Activated CD4-positive, alpha-beta T cell treated with anti-CD3 and anti-CD28 coated beads for 36 hours (primary cell): ENCODE results near the gene PEBP1. TPM values are rescaled to one million over a fixed set of nuclear protein-coding genes. Genes with fewer than 3 reads are reported as not detected.

Experiments
- ATAC-seq: fragments of 200-7000 bp; cut with Tn5 transposase; one replicate; pipeline ENCODE4 v1.10.0; 2021; ENCODE audit warnings: mild to moderate bottlenecking, moderate library complexity
- CTCF ChIA-PET: fragments of 350-600 bp; sonication (Branson Sonifier 250); formaldehyde crosslinking; loops from one replicate; lab custom pipeline; 2021; ENCODE audit warnings: antibody characterized with exemption; lab: Charles Lee
- POLR2A ChIA-PET: fragments of 350-600 bp; sonication (Branson Sonifier 250); formaldehyde crosslinking; loops from one replicate; lab custom pipeline; 2021; ENCODE audit warnings: antibody characterized with exemption, inconsistent platforms; lab: Charles Lee
- DNase-seq: peaks from one replicate; pipeline ENCODE4 v3.0.0-alpha.2; 2020
- H3K27ac Mint-ChIP-seq: one replicate; pipeline ENCODE4 v1.8.0; 2021; ENCODE audit warnings: mixed read lengths
- H3K27me3 Mint-ChIP-seq: one replicate; pipeline ENCODE4 v1.8.0; 2021; ENCODE audit warnings: mixed read lengths
- H3K36me3 Mint-ChIP-seq: one replicate; pipeline ENCODE4 v1.8.0; 2021; ENCODE audit warnings: low read depth, mixed read lengths
- H3K4me1 Mint-ChIP-seq: one replicate; pipeline ENCODE4 v1.8.0; 2021; ENCODE audit warnings: mixed read lengths
- H3K4me3 Mint-ChIP-seq: one replicate; pipeline ENCODE4 v1.8.0; 2021; ENCODE audit warnings: mild to moderate bottlenecking, moderate library complexity, mixed read lengths
- H3K9me3 Mint-ChIP-seq: one replicate; pipeline ENCODE4 v1.8.0; 2021; ENCODE audit warnings: low read depth, mixed read lengths
- intact Hi-C, 2 experiments: fragments of 100-400 bp; cut with DNase I in 1 of 2; cut with micrococcal nuclease in 1 of 2; formaldehyde crosslinking; loops; one replicate each; pipeline versions ENCODE4 v1.14.2 to v1.15.1; 2022 to 2024; cut with DNase I, micrococcal nuclease
- total RNA-seq, 2 experiments: library from RNA; stranded (reverse); gene quantifications; one replicate each; pipeline ENCODE4 v1.2.3, GENCODE V29; 2021

Gene PEBP1
- total RNA-seq: 100 to 1,000 TPM; 117 to 134 TPM

- Mint-ChIP-seq H3K4me1 (peaks cover 33% of the 10 kb centered on the region), H3K4me3 (peak within 1 kb of the TSS; percentile 88), H3K27me3 (no peaks in the 10 kb centered on the region), H3K9me3 (no peaks in the 10 kb centered on the region), H3K36me3 (peaks cover 27% of the 10 kb centered on the region), H3K27ac (peak within 1 kb of the TSS; percentile 91)
- intact Hi-C loops: loop anchor here (1.0 to 10.0 kb wide), 14 partner anchors 15 to 1529 kb away; partner anchors contain the start of genes SUDS3 (in 2 of the 2), WSB2 (in 2 of the 2), FBXO21 (in 1 of the 2) and PRKAB1 (in 1 of the 2)
- POLR2A ChIA-PET: interaction anchor here (0.6 to 1.2 kb wide), 8 partner anchors 12 to 1728 kb away, joined by 3 to 6 read pairs (median 4); no protein-coding TSS in a partner anchor
- DNase-seq (peak; percentile 97), ATAC-seq (peak; percentile 99)
- CTCF ChIA-PET: interaction anchor here (0.6 to 2.1 kb wide), 15 partner anchors 14 to 1219 kb away, joined by 3 to 18 read pairs (median 3); partner anchors contain the start of genes RFC5, SUDS3 and VSIG10
Observed at GRCh38 chr12:118135788-118136558, at the start of gene PEBP1. PEBP1 (plus strand) TSS chr12:118136124; CDS start chr12:118136210, 86 bp downstream.

- ChIA-PET POLR2A (no interaction called here), CTCF (interaction anchor here (0.6 kb wide), 1 partner anchor 7 kb away, joined by 4 read pairs; no protein-coding TSS in a partner anchor)
- no peaks in the 10 kb centered on the region for H3K4me1 Mint-ChIP-seq
- no peaks in the 10 kb centered on the region for H3K36me3 Mint-ChIP-seq
- ATAC-seq (no peak), DNase-seq (no peak)
- no peak overlapping the region for H3K27ac Mint-ChIP-seq
- H3K4me3 Mint-ChIP-seq: no peak overlapping the region
- no peaks in the 10 kb centered on the region for H3K27me3 Mint-ChIP-seq
- intact Hi-C loops: no loop called here
- H3K9me3 Mint-ChIP-seq: no peaks in the 10 kb centered on the region
Observed at GRCh38 chr12:118089782-118090181, 46.1 kb upstream of the PEBP1 start.

- DNase-seq (no peak), ATAC-seq (no peak)
- H3K4me3 Mint-ChIP-seq: no peak overlapping the region
- no peak overlapping the region for H3K27ac Mint-ChIP-seq
- H3K4me1 Mint-ChIP-seq: no peaks in the 10 kb centered on the region
- POLR2A ChIA-PET: no interaction called here
- H3K27me3 Mint-ChIP-seq: no peaks in the 10 kb centered on the region
- H3K36me3 Mint-ChIP-seq: no peaks in the 10 kb centered on the region
- intact Hi-C loops: no loop called here
- no peaks in the 10 kb centered on the region for H3K9me3 Mint-ChIP-seq
- CTCF ChIA-PET: no interaction called here
Observed at GRCh38 chr12:118094039-118094438, 41.9 kb upstream of the PEBP1 start.

GRCh38 chr12:118098401-118098800 lies 37.5 kb upstream of the PEBP1 start:
- Mint-ChIP-seq H3K27me3 (peaks cover 15% of the 10 kb centered on the region), H3K9me3 (no peaks in the 10 kb centered on the region), H3K27ac (no peak overlapping the region), H3K36me3 (no peaks in the 10 kb centered on the region), H3K4me3 (no peak overlapping the region), H3K4me1 (peaks cover 3% of the 10 kb centered on the region)
- ATAC-seq (no peak), DNase-seq (no peak)
- intact Hi-C loops: no loop called here
- CTCF ChIA-PET: no interaction called here
- POLR2A ChIA-PET: no interaction called here

- no peak overlapping the region for H3K27ac Mint-ChIP-seq
Observed at GRCh38 chr12:118098911-118099671, 36.8 kb upstream of the PEBP1 start.

GRCh38 chr12:118101051-118101450 lies 34.9 kb upstream of the PEBP1 start:
- Mint-ChIP-seq H3K4me1 (peaks cover 6% of the 10 kb centered on the region), H3K9me3 (no peaks in the 10 kb centered on the region), H3K27ac (no peak overlapping the region), H3K36me3 (no peaks in the 10 kb centered on the region), H3K27me3 (peaks cover 19% of the 10 kb centered on the region), H3K4me3 (no peak overlapping the region)
- intact Hi-C loops: loop anchor here in 1 of 2 experiments (10.0 kb wide), 1 partner anchor 226 kb away; no protein-coding TSS in a partner anchor
- DNase-seq: no peak
- ATAC-seq: no peak
- ChIA-PET CTCF (interaction anchor here (0.9 kb wide), 1 partner anchor 16 kb away, joined by 4 read pairs; no protein-coding TSS in a partner anchor), POLR2A (no interaction called here)

More at GRCh38 chr12:118098911-118099671, 36.8 kb upstream of the PEBP1 start:
- ChIA-PET CTCF (no interaction called here), POLR2A (no interaction called here)
- Mint-ChIP-seq H3K4me3 (no peak overlapping the region), H3K4me1 (peaks cover 3% of the 10 kb centered on the region), H3K27me3 (peaks cover 15% of the 10 kb centered on the region), H3K36me3 (no peaks in the 10 kb centered on the region), H3K9me3 (no peaks in the 10 kb centered on the region)
- ATAC-seq (no peak), DNase-seq (no peak)
- intact Hi-C loops: no loop called here

- no peak for DNase-seq
- Mint-ChIP-seq H3K27me3 (peaks cover 19% of the 10 kb centered on the region), H3K27ac (no peak overlapping the region), H3K4me1 (peaks cover 6% of the 10 kb centered on the region), H3K9me3 (no peaks in the 10 kb centered on the region), H3K4me3 (no peak overlapping the region), H3K36me3 (no peaks in the 10 kb centered on the region)
- POLR2A ChIA-PET: no interaction called here
- no peak for ATAC-seq
- CTCF ChIA-PET: interaction anchor here (0.6 to 1.0 kb wide), 4 partner anchors 17 to 1401 kb away, joined by 3 to 4 read pairs (median 4); partner anchors contain the start of gene PEBP1
- intact Hi-C loops: loop anchor here in 1 of 2 experiments (10.0 kb wide), 1 partner anchor 227 kb away; no protein-coding TSS in a partner anchor
Observed at GRCh38 chr12:118102070-118102469, 33.9 kb upstream of the PEBP1 start.

GRCh38 chr12:118102609-118103008 lies 33.3 kb upstream of the PEBP1 start:
- H3K27me3 Mint-ChIP-seq: peaks cover 19% of the 10 kb centered on the region
- H3K27ac Mint-ChIP-seq: no peak overlapping the region
- H3K9me3 Mint-ChIP-seq: no peaks in the 10 kb centered on the region
- POLR2A ChIA-PET: no interaction called here
- H3K4me3 Mint-ChIP-seq: peak overlapping the region; percentile 71
- ATAC-seq (no peak), DNase-seq (no peak)
- CTCF ChIA-PET: interaction anchor here (0.6 to 1.0 kb wide), 3 partner anchors 25 to 1401 kb away, joined by 3 to 4 read pairs (median 3); partner anchors contain the start of gene PEBP1
- peaks cover 6% of the 10 kb centered on the region for H3K4me1 Mint-ChIP-seq
- no peaks in the 10 kb centered on the region for H3K36me3 Mint-ChIP-seq
- intact Hi-C loops: loop anchor here in 1 of 2 experiments (10.0 kb wide), 1 partner anchor 228 kb away; no protein-coding TSS in a partner anchor

- intact Hi-C loops: loop anchor here in 1 of 2 experiments (10.0 kb wide), 1 partner anchor 228 kb away; no protein-coding TSS in a partner anchor
- no peak overlapping the region for H3K27ac Mint-ChIP-seq
Observed at GRCh38 chr12:118103201-118103600, 32.7 kb upstream of the PEBP1 start.

GRCh38 chr12:118103601-118104382 lies 32.1 kb upstream of the PEBP1 start, which contains the start of gene VSIG10:
VSIG10 (minus strand) TSS chr12:118104011; CDS start chr12:118103671, 340 bp downstream.
- Mint-ChIP-seq H3K9me3 (no peaks in the 10 kb centered on the region), H3K27me3 (peaks cover 19% of the 10 kb centered on the region), H3K4me3 (peak within 1 kb of the TSS; percentile 71), H3K4me1 (peaks cover 6% of the 10 kb centered on the region), H3K27ac (no peak within 1 kb of the TSS), H3K36me3 (no peaks in the 10 kb centered on the region)
- ChIA-PET POLR2A (interaction anchor here (0.6 kb wide), 1 partner anchor 69 kb away, joined by 3 read pairs; no protein-coding TSS in a partner anchor), CTCF (interaction anchor here (0.9 kb wide), 1 partner anchor 32 kb away, joined by 4 read pairs; the partner anchor contains the start of gene PEBP1)
- ATAC-seq (peak; percentile 61), DNase-seq (peak; percentile 35)
- intact Hi-C loops: loop anchor here in 1 of 2 experiments (10.0 kb wide), 1 partner anchor 229 kb away; no protein-coding TSS in a partner anchor

More at GRCh38 chr12:118103201-118103600, 32.7 kb upstream of the PEBP1 start:
- Mint-ChIP-seq H3K27me3 (peaks cover 19% of the 10 kb centered on the region), H3K36me3 (no peaks in the 10 kb centered on the region), H3K9me3 (no peaks in the 10 kb centered on the region), H3K4me3 (peak overlapping the region; percentile 71), H3K4me1 (peaks cover 6% of the 10 kb centered on the region)
- CTCF ChIA-PET: no interaction called here
- DNase-seq (peak; percentile 29), ATAC-seq (peak; percentile 20)
- POLR2A ChIA-PET: no interaction called here
